Endothelial cell of umbilical vein (primary cell): ENCODE data around the gene CAMKV.

ENCODE experiments used
- EZH2 ChIP-seq: IDR thresholded peaks from 2 replicates; pipeline ENCODE4 v1.6.1; 2012; ENCODE audit warnings: borderline replicate concordance, low read depth, mild to moderate bottlenecking, moderate library complexity, low read length, inconsistent platforms; ENCODE audit not compliant: severe bottlenecking
- FOS ChIP-seq: IDR thresholded peaks from 2 replicates; pipeline ENCODE4 v1.6.1; 2011; ENCODE audit warnings: mild to moderate bottlenecking, low read length, moderate library complexity, borderline replicate concordance; ENCODE audit not compliant: insufficient read depth
- JUN ChIP-seq: IDR thresholded peaks from 2 replicates; pipeline ENCODE4 v1.6.1; 2011; ENCODE audit warnings: borderline replicate concordance, low read depth; ENCODE audit not compliant: insufficient read length, insufficient read depth
- MAX ChIP-seq: IDR thresholded peaks from 2 replicates; pipeline ENCODE4 v1.6.1; 2011; ENCODE audit not compliant: insufficient read depth, insufficient read length
- MYC ChIP-seq: IDR thresholded peaks from one replicate; pipeline ENCODE4 v1.6.1; 2011; ENCODE audit warnings: mild to moderate bottlenecking, low read depth, low read length
- POLR2AphosphoS5 ChIP-seq: IDR thresholded peaks from 2 replicates; pipeline ENCODE4 v1.6.1; 2012; ENCODE audit warnings: low read depth, mild to moderate bottlenecking, control low read depth, low read length, moderate library complexity; ENCODE audit not compliant: insufficient read depth
- TF ChIP-seq, protein P1 (sequence below), 2 donors: IDR thresholded peaks; 1 replicate in 1 of 2; 2 replicates in 1 of 2; pipeline ENCODE4 v1.5.1; 2011; ENCODE audit warnings: low read length in 2 of 2, mild to moderate bottlenecking in 2 of 2, moderate library complexity in 2 of 2, control low read depth in 1 of 2, inconsistent platforms in 1 of 2, low read depth in 1 of 2; ENCODE audit not compliant: insufficient read depth in 1 of 2; ENCODE audit errors: extremely low read depth in 1 of 2

DNA sequence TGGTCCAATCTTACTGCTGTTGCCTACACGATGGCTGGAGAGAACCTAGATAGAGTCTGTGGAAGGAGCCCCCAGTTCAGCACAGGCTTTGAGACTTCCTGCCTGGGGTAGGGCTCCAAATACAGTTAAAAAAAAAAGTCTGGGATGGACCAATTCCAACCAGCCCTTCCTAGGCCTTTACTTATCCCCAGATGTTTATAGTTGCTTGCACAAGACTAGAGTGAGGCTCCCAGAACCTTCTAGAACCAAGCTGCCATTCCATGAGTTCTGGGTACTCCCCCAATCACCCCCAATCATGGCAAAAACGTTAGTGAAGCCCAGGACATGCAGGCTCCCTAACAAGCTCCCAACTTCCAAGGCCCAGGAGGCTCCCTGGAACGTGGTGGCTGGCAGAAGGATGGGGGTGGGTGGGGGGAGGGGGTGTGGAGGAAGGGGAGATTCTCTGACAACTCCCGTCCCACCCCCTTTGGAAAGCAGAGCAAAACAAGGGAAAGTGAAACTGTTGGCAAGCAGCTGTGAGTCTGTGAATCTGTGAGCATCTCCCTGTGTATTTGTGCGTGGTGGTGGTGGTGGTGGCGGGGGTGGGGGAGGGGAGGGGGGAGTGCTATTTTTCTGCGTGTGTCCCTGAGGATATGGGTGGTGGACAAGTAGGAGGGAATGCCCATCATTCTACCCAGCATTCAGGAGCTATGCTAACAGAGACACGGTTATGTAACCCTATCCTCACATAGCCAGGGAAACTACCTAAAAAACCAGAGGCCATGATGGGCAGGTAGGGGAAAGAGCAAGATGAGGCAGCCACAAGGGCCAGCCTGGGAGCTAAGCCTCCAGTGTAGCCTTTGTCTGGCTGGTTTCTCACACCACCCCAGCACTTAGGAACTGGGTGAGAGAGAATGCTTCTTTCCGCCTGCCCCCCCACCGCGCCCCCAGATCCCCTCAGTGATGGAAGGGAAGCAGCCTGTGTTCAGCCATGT, 31.9 kb upstream of the CAMKV start:
- TF ChIP-seq POLR2AphosphoS5: no peak
- TF ChIP-seq EZH2: no peak
- no peak for TF ChIP-seq MYC
- TF ChIP-seq, protein P1, sequence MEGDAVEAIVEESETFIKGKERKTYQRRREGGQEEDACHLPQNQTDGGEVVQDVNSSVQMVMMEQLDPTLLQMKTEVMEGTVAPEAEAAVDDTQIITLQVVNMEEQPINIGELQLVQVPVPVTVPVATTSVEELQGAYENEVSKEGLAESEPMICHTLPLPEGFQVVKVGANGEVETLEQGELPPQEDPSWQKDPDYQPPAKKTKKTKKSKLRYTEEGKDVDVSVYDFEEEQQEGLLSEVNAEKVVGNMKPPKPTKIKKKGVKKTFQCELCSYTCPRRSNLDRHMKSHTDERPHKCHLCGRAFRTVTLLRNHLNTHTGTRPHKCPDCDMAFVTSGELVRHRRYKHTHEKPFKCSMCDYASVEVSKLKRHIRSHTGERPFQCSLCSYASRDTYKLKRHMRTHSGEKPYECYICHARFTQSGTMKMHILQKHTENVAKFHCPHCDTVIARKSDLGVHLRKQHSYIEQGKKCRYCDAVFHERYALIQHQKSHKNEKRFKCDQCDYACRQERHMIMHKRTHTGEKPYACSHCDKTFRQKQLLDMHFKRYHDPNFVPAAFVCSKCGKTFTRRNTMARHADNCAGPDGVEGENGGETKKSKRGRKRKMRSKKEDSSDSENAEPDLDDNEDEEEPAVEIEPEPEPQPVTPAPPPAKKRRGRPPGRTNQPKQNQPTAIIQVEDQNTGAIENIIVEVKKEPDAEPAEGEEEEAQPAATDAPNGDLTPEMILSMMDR (IDR thresholded peaks at IDR 0.05; ENCODE audit: extremely low read depth in 1 of 2, insufficient read depth in 1 of 2, low read depth in 1 of 2, low read length in 2 of 2): no peak
- no peak for TF ChIP-seq FOS
- TF ChIP-seq MAX: no peak
- no peak for TF ChIP-seq JUN
